GM18870 (cell line): Measurements from ENCODE around the gene NREP.
A peak's percentile ranks its signal among the peaks of the same experiment; 100 is the strongest.
"Not testable (repeated sequence)": the region's sequence is repeated elsewhere in the genome, so short reads cannot be mapped to it uniquely, and the experiment has no call there.

Experiments
- ATAC-seq: cut with Tn5 transposase; IDR thresholded peaks from one replicate; pipeline ENCODE4 v1.9.1; 2021; ENCODE audit warnings: moderate library complexity; ENCODE audit not compliant: unreplicated experiment

NREP gene

DNA sequence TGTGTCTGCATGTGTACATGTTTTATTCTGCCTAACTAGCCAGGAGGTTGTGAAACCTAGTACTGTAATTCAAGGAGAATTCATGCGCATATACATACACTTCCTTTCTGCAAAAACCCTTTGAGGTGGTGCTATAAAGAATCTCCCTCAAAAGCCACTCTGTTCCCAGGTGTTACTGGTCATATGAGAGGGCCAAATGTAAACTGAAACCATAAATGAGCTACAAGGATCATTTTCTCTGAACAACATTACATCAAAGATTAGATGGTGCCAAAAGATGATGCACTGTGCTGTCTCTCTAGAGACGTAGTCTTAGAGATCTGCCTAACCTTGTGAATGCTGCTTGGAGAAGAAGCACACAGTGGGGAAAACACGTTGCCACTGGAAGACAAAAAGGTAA, 15.7 kb downstream of the NREP start:
- ATAC-seq = no peak

DNA sequence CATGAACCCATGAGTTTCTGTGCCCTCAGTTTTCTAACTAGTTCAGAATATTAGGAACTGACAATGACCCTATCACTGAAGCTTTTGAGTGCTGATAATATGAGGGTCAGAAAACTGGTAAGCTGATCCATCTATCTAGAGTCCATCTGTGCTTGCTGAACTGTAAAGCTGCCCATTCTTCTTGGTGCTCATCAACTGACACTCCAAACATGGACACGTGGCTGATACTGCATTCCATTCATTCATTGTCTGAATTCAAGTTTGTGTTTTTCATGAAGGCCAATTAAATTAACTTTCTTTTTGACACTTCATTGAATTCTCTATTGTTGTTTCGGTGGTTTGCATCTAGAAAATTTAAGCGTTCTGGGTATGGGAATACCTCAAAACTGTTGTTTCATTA, 17.6 kb downstream of the NREP start:
- ATAC-seq = no peak

DNA sequence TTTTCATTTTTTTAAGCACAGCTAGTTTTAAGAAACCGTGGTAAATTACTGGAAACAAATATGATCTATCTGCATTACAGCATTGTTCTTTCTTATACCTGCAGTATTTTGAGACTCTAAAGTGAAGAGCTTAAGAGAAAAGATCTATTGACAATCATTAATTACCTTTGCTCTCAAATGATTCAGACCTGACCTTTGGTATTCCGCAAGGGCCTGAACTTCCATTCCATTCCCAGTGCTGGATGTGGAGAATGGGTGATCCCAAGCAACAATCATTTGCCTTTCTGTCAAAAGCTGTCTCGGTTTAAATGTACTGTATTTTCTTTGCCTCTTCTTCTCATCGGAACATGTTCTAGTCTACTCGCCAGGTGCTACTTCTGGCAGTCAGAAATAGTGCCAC, 18.9 kb downstream of the NREP start:
- no peak for ATAC-seq

DNA sequence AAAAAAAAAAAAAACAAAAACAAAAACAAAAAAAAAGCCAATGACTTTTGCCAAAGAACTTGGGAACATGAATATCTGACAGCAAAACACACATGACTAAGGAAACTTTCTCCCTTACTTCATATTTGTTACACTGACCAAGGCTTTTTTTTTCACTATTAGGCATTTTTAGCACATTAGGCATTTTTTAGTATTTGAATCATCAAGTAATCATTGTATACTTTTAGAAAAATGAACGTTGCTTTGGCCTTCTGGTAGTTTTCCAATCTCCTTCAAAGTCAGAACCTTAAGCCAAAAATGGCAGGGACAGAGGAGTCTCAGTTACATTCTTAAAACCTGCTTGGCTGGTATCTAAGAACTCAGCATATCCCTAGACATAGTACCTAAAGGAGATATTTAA, 19.3 kb downstream of the NREP start:
- ATAC-seq = no peak

DNA sequence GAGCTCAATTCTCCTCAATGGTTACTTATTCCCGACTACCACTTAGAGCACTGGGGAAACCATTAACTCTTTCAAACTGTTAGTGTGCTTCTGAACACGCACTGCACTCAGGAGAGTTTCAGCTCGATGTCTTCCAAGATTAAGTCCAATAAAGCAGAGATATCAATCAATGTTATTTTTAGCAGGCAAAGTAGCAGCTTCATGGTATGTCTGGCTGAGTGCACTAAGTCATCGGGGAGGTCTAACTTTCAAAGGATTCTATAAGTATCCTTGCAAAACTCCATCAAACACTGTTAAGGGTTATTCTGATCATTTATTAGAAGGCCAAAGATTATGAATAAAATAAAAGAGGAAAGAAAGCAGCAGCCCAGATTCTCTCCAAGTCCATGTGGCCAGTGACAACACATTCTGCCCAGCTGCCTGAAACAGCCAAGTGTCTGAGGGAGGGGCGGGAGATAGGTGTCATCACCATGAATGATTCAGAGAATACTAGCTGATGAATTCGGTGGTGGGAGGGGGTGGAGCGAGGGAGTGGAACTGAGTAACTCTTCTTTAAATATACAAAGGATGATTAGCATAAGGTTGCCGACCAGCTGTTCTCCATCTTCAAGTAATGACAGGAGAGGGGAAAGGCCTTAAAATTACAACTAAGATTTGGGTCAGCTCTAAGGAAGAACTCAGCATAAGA, 21.3 kb downstream of the NREP start:
- no peak for ATAC-seq

DNA sequence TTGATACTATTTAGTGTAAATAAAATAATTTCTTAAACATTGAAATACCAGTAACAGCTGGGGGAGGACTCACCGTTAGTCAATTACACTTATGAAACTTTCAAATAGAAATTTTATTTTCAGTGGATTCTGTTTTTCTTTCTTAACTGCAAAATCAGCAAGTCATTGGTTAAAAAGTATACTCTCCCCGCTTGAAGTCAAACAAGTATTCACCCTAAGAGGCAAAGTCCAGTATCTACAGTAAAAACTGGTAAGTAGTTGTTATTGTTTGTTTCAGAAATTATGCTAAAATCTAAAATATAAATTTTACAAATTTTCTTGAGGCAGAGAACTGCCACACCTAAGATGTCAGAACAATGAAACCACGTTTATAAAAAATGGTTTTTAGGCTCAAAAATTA, 22.4 kb downstream of the NREP start:
- no peak for ATAC-seq

DNA sequence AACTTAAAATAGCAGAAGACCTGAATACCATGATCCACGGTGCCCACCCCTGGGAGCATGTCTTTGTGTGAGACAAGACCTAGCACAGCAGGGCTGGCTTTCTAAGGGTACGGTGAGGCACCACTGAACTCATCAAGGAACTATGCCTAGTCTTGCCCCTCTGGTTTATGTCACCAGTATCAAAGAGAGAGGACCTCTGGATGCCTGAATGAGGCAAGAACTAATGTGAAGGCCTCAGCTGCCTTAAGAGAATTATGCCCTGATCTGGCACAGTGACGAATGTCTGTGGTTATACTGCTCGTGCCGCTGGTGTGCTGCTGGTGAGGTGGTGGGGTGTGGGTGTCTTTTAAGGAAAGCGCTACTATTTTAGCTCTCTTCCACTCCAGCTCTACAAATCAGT, 23.0 kb downstream of the NREP start:
- no peak for ATAC-seq

DNA sequence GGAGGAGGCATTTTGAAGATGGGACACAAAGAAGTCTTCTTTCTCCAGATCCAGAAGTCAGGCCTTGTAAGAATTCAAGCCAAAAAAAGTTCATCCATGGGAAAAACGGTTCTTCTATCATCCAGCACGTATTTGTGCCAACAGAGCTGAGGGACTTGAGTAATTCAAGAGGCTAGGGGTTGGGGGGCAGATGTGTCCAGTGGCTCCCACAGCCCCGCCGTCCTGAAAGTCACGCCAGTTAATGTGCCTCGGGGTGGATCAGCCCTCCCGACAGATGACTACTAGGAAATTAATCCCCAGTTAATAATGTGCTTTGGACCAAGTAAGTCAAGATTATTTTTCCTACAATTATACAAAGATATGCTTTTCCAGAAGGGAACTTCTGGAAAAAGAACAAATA, 23.4 kb downstream of the NREP start:
- ATAC-seq = no peak

DNA sequence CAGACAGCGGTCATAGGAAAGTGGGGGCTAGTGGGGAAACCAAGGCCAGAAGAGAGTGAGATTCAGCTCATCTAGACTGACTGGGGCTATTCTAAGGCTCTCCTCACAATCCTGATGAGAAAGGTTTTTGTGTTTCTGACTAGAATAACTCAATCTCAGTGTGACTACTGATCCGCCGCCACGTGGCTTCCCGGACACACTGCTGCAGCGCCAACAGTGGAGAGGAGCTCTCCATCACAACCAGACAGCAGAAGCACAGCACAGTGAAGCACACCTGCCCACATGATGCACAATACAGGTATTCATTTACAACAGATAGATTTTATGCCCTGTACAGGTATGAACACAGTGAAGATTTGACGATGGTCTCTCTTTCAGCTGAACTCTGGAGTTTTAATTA, 25.4 kb downstream of the NREP start:
- no peak for ATAC-seq

DNA sequence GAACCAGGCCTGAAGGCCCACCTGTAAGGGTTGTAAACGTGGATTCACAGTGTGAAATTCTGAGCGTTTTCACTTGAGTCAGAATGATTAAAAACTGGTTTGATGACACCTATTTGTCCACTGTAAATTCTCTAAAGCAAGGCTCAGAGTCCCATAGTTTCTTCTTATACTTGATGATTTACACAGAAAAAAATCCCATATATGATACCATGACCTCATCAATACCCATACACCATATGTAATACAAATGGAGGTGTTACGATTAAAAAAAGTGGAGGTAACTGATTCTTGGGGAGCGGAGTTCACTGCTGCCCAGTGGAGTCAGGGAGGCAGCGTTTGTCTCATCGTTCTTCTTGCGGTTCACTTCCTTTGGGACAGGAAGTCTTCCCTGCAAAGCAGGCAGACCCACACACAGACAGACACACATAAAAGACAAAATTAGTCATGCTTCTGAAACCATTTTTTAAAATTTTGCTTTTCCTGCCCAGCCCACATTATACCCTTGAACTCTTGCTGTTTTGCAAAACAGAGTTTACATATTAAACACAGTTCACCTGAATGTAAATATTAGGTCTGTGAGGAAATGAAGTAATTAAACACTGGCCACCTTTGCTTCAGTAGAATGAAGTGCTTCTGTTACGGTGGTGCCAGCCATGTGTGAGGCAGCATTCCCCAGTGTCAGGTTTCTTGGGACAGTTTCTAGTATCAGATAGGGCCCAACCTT, 26.2 kb downstream of the NREP start:
- peak; percentile 48 for ATAC-seq

DNA sequence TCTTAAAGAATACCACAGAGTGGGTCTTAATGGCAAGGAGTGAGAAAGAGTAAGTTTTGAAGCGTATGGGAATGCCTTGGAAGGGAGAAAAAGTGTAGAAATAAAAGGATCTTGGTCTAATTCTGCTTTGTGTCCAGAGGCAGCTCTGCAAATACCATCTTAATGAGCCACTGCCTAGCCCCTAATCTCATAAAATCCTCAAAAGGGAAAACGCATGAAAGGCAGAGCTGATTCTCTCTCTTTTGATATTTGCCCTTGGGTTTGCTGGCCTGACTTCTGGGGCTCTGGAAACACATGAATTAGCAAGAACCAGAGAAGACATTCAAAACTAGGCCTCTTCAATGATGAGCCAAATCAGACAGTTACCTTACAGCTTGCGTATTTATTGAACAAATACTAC, 28.1 kb downstream of the NREP start:
- ATAC-seq = no peak

DNA sequence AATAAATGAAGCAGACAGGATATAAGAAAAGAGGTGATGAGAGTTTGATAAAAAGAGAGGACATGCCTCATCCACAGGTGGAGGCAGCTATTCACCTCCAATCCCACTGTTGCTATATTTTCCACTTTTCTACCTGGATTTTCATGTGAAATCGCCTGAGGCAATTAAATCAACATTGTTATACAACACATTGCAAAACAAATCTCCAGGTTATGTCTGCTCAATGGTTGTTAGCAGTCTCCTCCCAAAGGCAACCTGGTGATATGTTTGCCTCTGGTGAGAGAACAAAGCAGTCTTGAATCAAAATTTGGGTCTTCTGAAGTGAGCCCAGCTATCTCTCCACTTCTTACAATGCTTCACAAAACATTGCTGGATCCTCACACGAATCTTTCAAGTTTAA, 30.0 kb downstream of the NREP start:
- ATAC-seq = no peak

DNA sequence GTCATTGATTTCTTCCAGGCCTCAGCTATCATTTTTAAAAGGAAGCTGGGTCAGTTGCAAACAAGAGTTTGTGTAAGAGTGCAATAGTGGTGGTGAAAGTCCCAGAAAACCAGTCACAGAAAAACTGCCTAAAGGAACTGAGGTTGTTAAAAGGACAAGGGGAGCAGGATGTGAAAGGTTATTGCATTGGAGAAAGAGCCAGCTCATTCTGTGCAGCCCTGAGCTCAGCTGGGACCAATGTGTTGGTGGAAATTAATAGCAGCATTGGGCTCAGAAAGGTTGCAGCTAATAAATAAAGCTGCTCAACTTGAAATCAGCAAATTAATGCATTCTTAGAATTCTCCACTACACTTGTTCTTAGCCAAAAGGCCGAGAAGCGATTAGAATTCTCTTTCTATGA, 34.9 kb downstream of the NREP start:
- ATAC-seq = no peak

DNA sequence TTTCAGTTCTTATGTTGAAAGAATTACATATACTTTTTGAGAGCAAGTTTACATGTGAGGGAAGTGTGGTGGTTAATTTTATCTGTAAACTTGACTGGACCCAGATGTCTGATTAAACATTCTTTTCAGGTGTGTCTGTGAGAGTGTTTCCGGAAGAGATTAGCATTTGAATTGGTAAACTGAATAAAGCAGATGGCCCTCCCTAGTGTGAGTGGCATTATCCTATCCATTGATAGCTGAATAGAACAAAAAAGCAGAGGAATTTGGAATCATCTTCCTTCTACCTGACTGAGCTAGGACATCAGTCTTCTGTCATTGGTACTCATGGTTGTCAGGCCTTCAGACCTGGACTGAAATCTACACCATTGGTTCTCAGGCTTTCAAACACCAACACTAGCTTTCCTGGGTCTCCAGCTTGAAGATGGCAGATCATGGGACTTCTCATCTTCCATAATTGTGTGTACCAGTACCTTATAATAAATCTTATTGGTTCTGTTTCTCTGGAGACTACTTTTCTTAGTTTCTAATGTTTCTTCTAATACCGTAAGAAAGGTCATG, 36.6 kb downstream of the NREP start:
- no peak for ATAC-seq

DNA sequence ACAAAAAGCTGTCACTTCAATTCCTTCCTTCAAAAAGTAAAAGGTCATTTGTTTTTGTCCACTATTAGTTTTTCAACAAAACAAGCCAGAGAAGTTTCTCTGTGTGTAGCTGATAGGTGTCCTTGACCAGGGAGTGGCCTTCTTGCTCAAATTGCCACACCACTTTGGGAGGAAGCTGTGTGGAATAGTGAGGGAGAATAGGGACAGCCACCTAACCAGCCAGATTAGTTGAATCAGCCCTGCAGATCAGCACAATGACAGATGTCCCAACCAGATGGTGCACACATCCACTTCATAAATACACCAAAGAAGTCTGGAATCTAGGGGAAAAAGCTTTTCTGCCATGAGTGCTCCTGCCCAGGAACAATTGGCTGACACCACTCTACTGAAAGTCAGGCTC, 37.2 kb downstream of the NREP start:
- ATAC-seq = no peak

DNA sequence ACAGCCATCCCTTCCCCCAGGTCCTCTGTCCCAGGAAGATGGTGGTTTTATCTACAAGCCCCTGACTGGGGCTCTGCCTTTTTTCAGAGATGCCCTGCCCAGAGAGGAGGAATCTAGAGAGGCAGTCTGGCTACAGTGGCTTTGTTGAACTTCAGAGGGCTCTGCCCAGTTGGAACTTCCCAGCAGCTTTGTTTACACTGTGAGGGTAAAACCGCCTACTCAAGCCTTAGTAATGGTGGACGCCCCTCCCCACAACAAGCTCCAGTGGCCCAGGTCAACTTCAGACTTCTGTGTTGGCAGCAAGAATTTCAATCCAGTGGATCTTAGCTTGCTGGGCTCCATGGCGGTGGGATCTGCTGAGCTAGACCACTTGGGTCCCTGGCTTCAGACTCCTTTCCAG, 40.2 kb downstream of the NREP start:
- not testable (repeated sequence) for ATAC-seq

DNA sequence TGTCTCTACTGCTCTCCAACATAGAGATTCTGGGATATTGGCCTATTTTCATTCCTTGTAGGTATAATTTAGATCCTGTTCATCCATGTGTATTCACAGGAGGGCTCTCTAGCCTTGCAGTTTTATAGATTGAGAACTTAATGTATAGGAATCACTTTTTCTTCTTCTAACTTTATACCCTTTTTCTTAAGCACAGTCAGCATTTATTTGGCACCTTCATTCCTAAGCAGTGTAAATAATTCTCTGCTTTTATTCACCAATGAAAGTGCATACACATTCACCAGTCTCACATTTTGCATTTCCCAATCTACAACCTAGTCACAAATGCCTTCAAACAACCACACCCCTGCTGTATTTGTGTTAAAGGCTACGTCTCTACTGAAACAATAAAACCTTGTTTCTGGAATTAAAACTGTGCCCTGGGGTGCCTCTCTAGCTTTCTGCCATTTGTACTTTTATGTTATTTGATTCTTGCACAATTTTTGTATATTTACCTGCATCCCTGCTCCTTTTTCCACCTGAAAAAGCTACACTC, 49.3 kb downstream of the NREP start:
- ATAC-seq = no peak

DNA sequence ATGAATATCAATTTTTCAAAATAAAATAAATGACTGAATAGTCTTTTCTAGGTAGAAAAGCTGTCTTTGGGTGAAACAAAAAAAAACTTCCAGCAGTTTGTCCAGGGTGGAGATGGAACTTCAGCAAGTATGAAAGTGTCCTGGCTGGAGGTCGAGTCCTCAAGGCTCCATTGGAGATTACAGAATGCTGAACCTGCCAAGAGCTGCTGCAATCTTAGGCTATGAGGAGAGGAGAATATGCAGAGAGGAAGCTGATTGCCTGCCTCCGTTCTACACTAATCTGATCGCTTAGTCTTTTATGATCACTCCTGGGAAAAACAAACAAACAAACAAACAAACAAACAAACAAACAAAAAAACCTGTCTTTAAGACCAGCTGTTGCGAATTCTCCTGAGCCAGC, 50.6 kb downstream of the NREP start:
- ATAC-seq = no peak

DNA sequence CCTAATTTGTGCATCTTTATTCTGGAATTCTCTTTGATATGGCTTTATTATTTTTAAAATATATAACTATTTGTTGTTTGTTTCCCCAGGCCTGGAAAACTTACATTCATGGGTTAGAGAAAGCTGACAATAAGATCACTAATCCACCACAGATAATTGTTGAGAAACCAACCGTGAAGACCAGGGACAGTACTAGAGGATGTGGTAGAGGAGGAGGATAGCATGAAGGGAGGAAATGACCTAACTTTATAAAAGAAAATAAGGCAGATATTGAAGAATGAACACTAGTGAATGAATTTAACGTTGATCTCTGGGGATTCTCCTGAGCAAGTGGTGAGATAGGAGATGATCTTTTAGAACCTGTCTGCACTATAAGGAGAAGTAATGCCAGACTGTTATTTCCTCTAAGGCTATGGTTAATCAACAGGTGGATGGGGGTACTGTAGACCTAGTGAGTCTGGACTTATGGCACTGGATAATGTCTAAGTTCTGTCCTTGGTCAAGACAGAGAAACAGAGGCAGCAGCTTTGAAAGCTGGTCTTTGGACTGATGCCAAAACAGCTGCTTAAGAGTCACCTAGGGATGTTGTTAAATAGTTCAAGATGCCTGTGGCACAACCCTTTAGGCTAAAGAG, 52.4 kb downstream of the NREP start:
- no peak for ATAC-seq

DNA sequence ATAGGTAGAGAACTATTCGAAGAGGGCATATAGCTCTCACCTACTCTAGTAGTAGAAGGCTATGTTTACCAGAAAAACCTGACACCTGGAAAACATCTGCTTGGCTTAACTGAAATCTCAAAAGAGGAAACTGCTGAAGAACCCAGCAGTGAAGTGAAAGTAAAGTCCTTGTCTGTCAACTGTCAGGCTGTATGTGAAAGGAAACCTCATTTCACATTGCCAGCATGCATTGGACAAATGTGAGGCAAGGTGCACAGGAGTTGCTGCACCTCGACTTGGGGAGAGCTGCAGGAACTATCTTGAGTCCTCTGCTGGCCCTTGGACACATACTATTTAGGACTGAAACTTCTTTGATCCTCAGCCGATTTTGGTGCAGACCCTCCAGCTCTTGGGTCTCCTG, 53.3 kb downstream of the NREP start:
- peak; percentile 97 for ATAC-seq

DNA sequence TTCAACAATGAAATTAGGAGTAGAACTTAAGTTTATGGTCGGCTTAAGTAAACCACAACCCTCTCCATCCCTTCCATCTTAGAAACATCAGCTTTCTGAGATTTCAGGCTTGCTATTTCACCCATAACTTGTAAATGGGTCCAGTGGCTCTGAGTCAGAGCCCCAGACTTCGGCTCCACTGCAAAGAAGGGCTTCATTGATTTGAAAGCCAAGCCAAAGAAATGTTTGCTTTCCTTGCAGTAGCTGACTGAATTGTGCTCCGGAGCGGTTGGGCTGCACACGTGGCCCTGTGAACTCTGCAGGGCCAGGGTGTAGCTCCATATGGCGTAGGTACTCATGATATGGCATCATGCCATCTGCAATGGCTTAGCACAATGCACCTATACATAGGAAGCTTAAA, 57.0 kb downstream of the NREP start:
- ATAC-seq = no peak

DNA sequence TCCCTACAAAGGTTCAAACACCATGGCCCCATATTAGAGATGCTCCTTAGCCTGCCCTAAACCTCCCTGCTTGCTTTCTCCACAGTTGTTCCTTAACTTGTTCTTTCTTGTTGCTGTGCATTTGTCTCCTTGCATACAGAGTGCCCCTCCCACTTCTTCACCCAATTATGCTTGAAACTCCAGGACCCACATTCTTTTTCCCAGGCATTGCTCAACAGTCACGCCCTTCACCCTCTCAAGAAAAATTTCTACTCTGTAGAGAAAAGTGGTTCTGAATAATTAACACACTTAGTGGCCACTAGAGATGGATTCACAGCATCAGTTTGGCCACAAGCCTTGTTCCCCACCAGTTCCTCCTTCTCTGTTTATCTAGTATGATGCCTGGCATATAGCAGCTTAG, 57.7 kb downstream of the NREP start:
- ATAC-seq = no peak
